ENCODE results near the gene FAT2.
"Not testable (repeated sequence)": the region's sequence is repeated elsewhere in the genome, so short reads cannot be mapped to it uniquely, and the experiment has no call there.

Gene FAT2

DNA sequence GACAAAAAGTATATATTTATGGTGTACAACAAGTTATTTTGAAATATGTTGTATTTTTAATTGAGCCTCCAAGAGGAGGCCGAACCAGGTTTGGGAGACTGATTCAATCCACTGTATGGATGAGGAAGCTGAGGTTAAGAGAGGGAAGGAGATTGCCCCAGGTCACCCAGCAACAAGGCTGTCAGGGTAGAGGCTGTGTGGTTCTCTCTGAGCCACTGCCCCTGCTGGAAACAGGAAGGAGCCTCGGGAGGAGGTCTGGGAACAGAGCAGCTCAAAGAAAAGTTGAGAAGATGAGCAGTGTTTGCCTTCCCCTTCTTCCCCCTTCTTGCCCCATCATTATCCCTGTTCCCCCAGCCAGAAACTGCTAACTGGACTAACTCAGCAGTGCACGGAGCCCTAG, 6.6 kb upstream of the FAT2 start:
- H2AFZ ChIP-seq (ENCODE audit: low read length, unreplicated experiment) = no peak overlapping the region
- H3K27ac ChIP-seq (ENCODE audit: low read depth, low read length) = no peak overlapping the region
- no peak overlapping the region for H3K4me3 ChIP-seq (ENCODE audit: low read depth, low read length)
- H3K27me3 ChIP-seq (ENCODE audit: insufficient read depth, low read length) = peaks cover 29% of the 10 kb centered on the region
- H3K36me3 ChIP-seq (ENCODE audit: insufficient read depth, low read length) = no peaks in the 10 kb centered on the region
- no peaks in the 10 kb centered on the region for H3K79me2 ChIP-seq (ENCODE audit: control insufficient read depth, insufficient read depth, low read length, unreplicated experiment)
- H3K4me1 ChIP-seq (ENCODE audit: control insufficient read depth, insufficient read depth, low read length, unreplicated experiment) = no peaks in the 10 kb centered on the region

DNA sequence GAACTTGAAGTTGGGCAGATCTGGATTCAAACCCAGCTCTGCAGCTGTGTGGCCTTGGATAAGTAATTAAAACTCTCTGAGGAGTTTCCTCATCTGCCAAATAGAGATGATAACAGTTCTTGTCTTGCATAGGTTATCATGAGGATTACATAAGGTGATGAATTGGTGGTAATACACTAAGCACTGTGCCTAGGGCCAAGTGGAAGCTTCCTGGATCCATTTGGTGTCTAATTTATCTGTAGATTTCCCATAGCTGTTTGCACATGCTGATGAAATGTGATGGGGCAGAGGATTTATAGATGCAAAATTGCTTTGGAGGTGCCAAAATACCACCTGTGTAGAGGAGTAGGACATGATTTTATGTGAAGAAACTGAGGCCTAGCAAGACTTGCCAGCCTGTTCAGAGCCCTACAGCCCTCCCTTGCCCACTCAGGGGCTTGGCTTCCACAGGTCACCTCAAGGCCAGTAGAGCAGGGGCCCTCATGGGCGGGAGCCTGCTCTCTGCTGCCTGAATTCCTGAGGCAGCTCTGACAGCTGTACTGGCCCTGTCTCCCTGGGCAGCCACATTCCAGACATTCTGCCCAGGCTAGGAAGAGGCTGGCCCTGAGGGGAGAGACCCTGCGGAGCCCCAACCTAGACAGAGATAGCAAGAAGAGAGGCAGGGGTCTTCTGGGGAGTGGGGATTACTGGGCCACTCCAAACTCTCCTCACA, 5.9 kb upstream of the FAT2 start:
- Histone ChIP-seq H2AFZ (ENCODE audit: low read length, unreplicated experiment) (no peak overlapping the region), H3K4me3 (ENCODE audit: low read depth, low read length) (no peak overlapping the region), H3K79me2 (ENCODE audit: control insufficient read depth, insufficient read depth, low read length, unreplicated experiment) (no peaks in the 10 kb centered on the region), H3K27me3 (ENCODE audit: insufficient read depth, low read length) (peaks cover 21% of the 10 kb centered on the region), H3K27ac (ENCODE audit: low read depth, low read length) (no peak overlapping the region), H3K36me3 (ENCODE audit: insufficient read depth, low read length) (no peaks in the 10 kb centered on the region), H3K4me1 (ENCODE audit: control insufficient read depth, insufficient read depth, low read length, unreplicated experiment) (no peaks in the 10 kb centered on the region)

DNA sequence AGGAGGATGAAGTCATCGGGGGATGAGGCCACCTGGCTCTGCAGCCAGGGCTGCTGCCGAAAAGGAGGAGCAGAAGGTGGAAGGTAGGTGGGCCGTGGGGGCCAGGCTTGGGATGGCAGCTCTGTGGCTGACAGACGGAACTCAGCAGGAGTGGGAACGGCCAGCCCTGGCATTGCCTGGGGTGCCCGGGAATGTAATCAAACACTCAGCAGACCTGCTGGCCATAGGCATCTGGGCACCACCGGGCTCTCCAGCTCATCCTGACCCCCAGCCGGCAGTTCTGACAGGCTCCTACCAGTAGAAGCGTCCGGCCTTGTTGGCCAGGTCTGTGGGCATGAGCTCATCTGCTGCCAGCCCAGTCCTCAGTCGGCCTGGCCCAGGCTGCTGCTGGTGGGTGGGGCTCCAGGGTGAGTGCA, 4.3 kb upstream of the FAT2 start:
- Histone ChIP-seq H3K4me1 (ENCODE audit: control insufficient read depth, insufficient read depth, low read length, unreplicated experiment) (no peaks in the 10 kb centered on the region), H3K4me3 (ENCODE audit: low read depth, low read length) (no peak overlapping the region), H3K27me3 (ENCODE audit: insufficient read depth, low read length) (peaks cover 19% of the 10 kb centered on the region; the same call in 1 of the 2 replicates), H3K27ac (ENCODE audit: low read depth, low read length) (no peak overlapping the region), H3K36me3 (ENCODE audit: insufficient read depth, low read length) (no peaks in the 10 kb centered on the region), H2AFZ (ENCODE audit: low read length, unreplicated experiment) (no peak overlapping the region), H3K79me2 (ENCODE audit: control insufficient read depth, insufficient read depth, low read length, unreplicated experiment) (no peaks in the 10 kb centered on the region)

DNA sequence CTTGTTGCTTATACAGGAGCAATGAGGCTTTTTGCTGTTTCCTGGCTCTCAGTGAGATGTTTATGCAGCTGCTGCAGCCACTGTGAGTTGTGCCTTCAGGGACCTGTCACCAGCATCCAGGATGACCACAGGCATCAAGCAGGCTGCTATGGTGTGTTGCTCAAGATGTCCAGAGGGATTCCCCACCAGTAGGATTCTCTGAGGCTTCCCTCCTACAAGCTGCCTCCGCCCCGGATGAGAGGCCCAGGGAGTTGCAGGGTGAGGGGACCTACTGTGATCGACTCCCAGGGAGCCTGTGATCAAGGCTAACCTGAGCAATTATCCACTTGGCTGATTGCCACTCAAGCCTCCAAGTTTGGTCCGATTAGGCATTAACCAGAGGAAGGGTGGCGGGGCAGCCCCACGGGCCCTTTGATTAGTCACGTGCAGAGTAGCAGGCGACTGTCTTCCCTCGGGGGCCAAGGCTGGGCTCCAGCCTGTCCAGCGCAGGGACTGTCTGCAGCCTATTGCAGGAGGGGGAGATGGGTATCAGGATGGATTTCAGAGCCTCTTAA, 1.8 kb upstream of the FAT2 start:
- Histone ChIP-seq H3K4me1 (ENCODE audit: control insufficient read depth, insufficient read depth, low read length, unreplicated experiment) (no peaks in the 10 kb centered on the region), H3K27me3 (ENCODE audit: insufficient read depth, low read length) (0 out of 2 replicates have a peak, but pooled peaks cover 17% of the 10 kb centered on the region), H2AFZ (ENCODE audit: low read length, unreplicated experiment) (no peak overlapping the region), H3K27ac (ENCODE audit: low read depth, low read length) (no peak overlapping the region), H3K79me2 (ENCODE audit: control insufficient read depth, insufficient read depth, low read length, unreplicated experiment) (no peaks in the 10 kb centered on the region), H3K36me3 (ENCODE audit: insufficient read depth, low read length) (no peaks in the 10 kb centered on the region), H3K4me3 (ENCODE audit: low read depth, low read length) (no peak overlapping the region)

DNA sequence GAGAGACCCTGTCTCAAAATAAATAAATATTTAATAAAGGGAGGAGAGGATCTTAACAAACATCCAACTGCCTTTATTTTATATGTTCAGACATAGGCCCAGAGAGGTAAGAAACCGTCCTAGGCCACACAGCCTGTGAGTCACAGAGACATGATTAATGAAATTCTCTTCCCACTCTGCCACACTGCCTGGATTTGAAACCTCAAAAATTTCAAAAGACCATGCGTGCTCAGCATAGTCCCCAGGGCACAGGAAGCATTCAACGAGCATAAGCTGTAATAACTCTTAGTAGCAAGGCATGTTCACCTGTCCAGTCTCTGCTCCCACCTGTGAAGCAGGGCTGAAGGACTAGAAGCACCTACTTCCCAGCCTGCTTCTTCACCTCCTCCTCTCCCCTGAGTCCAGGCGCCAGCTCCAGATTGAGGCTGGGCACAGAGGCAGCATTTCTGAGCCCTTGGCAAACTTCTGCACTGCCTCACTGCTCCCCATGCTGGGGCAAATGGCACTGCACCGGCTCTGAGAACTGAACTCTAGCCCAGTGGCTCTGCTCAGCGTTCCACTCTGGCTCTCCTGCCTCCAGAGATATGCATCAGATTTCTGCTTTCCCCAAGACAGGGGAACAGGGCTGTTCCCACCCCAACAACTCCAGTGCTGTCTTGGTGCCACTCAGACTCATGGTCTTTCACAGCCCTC, 1.1 kb downstream of the FAT2 start:
- Histone ChIP-seq H3K4me3 (ENCODE audit: low read depth, low read length) (no peak overlapping the region), H3K27me3 (ENCODE audit: insufficient read depth, low read length) (peaks cover 24% of the 10 kb centered on the region; the same call in 1 of the 2 replicates)

DNA sequence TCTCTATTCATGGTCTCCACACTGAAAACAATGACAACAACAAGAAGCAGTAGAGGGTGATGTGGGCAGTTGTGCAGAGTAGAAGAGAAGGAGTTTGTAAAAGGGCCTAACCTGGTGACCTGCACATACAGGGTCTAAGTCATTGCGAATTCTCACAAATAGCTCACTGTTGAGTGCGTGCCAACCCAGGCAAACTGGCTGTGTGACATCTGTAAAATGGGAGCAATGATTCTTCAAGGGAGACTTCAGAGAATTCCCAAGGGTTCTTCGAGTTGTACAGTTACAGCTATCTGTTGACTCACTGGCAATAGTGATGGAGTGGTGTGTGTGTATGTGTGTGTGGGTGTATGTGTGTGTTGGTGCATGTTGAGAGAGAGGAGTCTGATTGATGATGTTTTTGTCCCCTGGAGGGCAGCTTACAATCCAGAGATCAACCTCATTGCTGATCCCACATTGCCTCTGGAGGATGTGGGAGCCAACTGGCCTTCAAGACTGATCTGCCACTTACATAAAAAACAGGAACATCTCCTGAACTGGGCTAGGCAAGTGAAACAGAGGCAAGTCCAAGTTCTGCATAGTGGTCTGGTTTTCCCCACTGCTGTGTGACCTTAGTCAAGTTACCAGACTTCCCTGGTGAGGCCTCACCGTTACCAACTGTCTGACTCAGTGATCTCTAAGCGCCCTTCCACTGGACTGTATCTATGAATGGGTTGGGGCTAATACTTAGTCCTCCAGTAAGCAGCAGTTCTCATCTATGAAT, 3.2 kb downstream of the FAT2 start:
- no peak overlapping the region for H3K27ac ChIP-seq (ENCODE audit: low read depth, low read length)
- no peaks in the 10 kb centered on the region for H3K79me2 ChIP-seq (ENCODE audit: control insufficient read depth, insufficient read depth, low read length, unreplicated experiment)
- no peak overlapping the region for H3K4me3 ChIP-seq (ENCODE audit: low read depth, low read length)
- H3K36me3 ChIP-seq (ENCODE audit: insufficient read depth, low read length) = no peaks in the 10 kb centered on the region
- H2AFZ ChIP-seq (ENCODE audit: low read length, unreplicated experiment) = no peak overlapping the region
- H3K4me1 ChIP-seq (ENCODE audit: control insufficient read depth, insufficient read depth, low read length, unreplicated experiment) = no peaks in the 10 kb centered on the region
- peaks cover 34% of the 10 kb centered on the region for H3K27me3 ChIP-seq (ENCODE audit: insufficient read depth, low read length)

More for the DNA sequence above, 1.1 kb downstream of the FAT2 start:
- no peaks in the 10 kb centered on the region for H3K36me3 ChIP-seq (ENCODE audit: insufficient read depth, low read length)
- H3K27ac ChIP-seq (ENCODE audit: low read depth, low read length) = no peak overlapping the region
- no peaks in the 10 kb centered on the region for H3K79me2 ChIP-seq (ENCODE audit: control insufficient read depth, insufficient read depth, low read length, unreplicated experiment)
- H2AFZ ChIP-seq (ENCODE audit: low read length, unreplicated experiment) = no peak overlapping the region
- no peaks in the 10 kb centered on the region for H3K4me1 ChIP-seq (ENCODE audit: control insufficient read depth, insufficient read depth, low read length, unreplicated experiment)

DNA sequence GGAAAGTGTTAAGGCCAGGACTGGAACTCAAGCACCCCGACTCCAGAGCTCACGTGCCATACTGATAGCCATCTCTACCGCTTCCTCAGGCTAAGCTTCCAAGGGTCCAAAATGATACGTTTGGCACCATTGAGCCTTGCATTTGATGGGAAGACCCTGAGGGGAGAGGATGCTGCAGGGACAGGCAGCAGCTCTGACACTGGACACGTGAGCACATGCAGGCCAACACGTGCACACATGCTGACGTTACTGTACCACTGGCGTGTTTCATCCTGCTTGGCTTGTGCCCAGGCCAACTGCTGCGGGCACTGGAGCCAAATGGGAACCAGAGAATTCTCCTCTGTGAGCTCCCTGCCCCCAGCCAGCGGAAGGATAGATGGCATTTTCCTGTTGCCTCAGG, 5.2 kb downstream of the FAT2 start:
- H2AFZ ChIP-seq (ENCODE audit: low read length, unreplicated experiment) = no peak overlapping the region
- H3K27me3 ChIP-seq (ENCODE audit: insufficient read depth, low read length) = peaks cover 42% of the 10 kb centered on the region
- no peak overlapping the region for H3K27ac ChIP-seq (ENCODE audit: low read depth, low read length)
- H3K4me1 ChIP-seq (ENCODE audit: control insufficient read depth, insufficient read depth, low read length, unreplicated experiment) = no peaks in the 10 kb centered on the region
- H3K36me3 ChIP-seq (ENCODE audit: insufficient read depth, low read length) = no peaks in the 10 kb centered on the region
- H3K4me3 ChIP-seq (ENCODE audit: low read depth, low read length) = no peak overlapping the region
- H3K79me2 ChIP-seq (ENCODE audit: control insufficient read depth, insufficient read depth, low read length, unreplicated experiment) = no peaks in the 10 kb centered on the region

DNA sequence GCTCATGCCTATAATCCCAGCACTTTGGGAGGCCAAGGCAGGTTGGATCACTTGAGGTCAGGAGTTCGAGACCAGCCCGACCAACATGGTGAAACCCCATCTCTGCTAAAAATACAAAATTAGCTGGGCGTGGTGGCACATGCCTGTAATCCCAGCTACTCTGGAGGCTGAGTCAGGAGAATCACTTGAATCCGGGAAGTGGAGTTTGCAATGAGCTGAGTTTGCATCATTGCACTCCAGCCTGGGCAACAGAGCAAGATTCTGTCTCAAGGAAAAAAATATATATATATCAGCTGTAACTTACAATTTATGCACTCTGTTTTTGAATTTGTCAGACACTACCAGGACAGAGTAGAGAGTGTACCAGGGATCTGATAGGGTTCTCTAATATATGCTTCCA, 5.8 kb downstream of the FAT2 start:
- peaks cover 39% of the 10 kb centered on the region for H3K27me3 ChIP-seq (ENCODE audit: insufficient read depth, low read length)
- H2AFZ ChIP-seq (ENCODE audit: low read length, unreplicated experiment); H3K79me2 ChIP-seq (ENCODE audit: control insufficient read depth, insufficient read depth, low read length, unreplicated experiment); H3K27ac ChIP-seq (ENCODE audit: low read depth, low read length); H3K36me3 ChIP-seq (ENCODE audit: insufficient read depth, low read length); H3K4me3 ChIP-seq (ENCODE audit: low read depth, low read length); H3K4me1 ChIP-seq (ENCODE audit: control insufficient read depth, insufficient read depth, low read length, unreplicated experiment): not testable (repeated sequence)

DNA sequence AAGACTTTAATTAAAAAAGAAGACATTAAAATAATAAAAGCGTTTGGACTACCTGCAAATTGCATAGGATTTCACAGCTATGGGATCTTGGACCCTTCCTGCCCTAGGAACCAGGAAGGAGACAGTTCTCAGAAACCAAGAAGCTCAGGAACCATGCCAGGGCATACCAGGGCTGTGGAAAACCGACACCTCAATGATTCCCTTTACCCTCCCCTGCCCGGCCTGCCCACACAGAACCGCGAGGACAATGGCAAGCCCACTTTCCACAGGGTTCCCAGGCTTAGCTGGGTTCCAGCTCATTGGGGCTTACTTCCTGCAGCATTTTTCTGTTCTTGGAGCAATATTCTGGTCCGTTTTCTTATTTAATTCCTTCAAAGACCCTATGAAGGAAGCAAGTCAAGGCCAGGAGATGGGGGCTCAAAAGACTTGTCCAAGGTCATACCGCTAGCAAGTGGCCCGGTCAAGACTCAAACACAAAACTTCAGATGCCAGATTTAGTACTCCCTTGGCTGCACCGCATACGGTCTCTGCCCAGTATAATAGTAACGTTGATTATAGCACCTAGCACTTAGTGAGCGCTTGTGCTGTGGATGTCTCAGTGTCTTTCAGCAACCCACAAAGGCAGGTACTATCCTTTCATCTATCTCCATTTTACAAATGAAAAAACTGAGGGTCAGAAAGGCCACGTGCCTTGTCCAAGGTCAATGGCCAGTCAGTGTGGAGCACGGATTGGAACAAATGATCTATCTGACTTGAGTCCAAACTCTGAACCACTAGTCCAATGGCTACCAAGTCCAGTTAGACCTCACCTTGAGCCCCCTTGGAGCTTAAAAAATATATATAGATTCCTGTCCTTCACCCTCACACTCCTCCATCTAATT, 6.8 kb downstream of the FAT2 start:
- Histone ChIP-seq H2AFZ (ENCODE audit: low read length, unreplicated experiment) (no peak overlapping the region), H3K27me3 (ENCODE audit: insufficient read depth, low read length) (peaks cover 39% of the 10 kb centered on the region), H3K4me3 (ENCODE audit: low read depth, low read length) (no peak overlapping the region), H3K4me1 (ENCODE audit: control insufficient read depth, insufficient read depth, low read length, unreplicated experiment) (no peaks in the 10 kb centered on the region), H3K79me2 (ENCODE audit: control insufficient read depth, insufficient read depth, low read length, unreplicated experiment) (no peaks in the 10 kb centered on the region), H3K36me3 (ENCODE audit: insufficient read depth, low read length) (no peaks in the 10 kb centered on the region), H3K27ac (ENCODE audit: low read depth, low read length) (no peak overlapping the region)

Measured in ACC112 (cell line).